ENCODE measurements around the gene ETFRF1. TPM values are rescaled to one million over a fixed set of nuclear protein-coding genes. Genes with fewer than 3 reads are reported as not detected.

The ETFRF1 gene
- total and polyA plus RNA-seq, 2 of the 8 experiments (the other 6 are each of a cell fraction or from before 2014, with no cell fraction given): 4.3 to 7.7 TPM

DNA sequence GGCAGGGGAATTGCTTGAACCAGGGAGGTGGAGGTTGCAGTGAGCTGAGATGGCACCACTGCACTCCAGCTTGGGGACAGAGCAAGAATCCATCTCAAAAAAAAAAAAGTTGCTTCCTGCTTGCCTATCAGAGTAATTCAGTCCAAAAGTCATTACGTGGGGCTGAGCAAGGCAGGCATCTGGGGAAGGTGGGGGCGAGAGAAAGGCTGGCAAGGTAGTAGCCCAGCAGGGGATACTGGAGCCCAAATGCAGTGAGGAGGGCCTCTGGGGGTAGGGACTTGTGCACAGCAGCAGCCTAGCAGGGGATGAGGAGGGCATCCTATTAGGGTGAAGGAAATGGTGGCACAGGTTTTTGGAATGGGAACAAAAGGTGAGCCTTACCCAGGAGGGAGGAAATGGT is 7.1 kb downstream of the ETFRF1 start:
- Histone ChIP-seq H3K79me1 (ENCODE audit: low read depth, low read length) (no peaks in the 10 kb centered on the region), H3K14ac (ENCODE audit: insufficient read length) (peak overlapping the region; percentile 93), H2BK15ac (ENCODE audit: low read length) (no peak overlapping the region), H2BK12ac (ENCODE audit: low read depth, low read length) (no peak overlapping the region), H3K23me2 (ENCODE audit: low read depth, low read length) (no peaks in the 10 kb centered on the region), H3K36me3 (ENCODE audit: control insufficient read depth in 2 of 4, insufficient read depth in 4 of 4, low read length in 3 of 4) (peaks cover 0 to 12% (median 2%) of the 10 kb centered on the region in 4 experiments; a peak in 2 of 8 replicates), H4K20me1 (replicated peaks in 1 of 2; ENCODE audit: control insufficient read depth in 1 of 2, insufficient read depth in 2 of 2, low read length in 2 of 2) (peaks cover 0 to 2% of the 10 kb centered on the region in 2 experiments), H4K5ac (ENCODE audit: insufficient read length, low read depth, low read length) (no peak overlapping the region), H3K27ac (ENCODE audit: low read depth, low read length) (no peak overlapping the region), H3K27me3 (replicated peaks in 1 of 4; ENCODE audit: control insufficient read depth in 3 of 4, extremely low read depth in 1 of 4, insufficient read depth in 3 of 4, low read length in 3 of 4) (no peaks in the 10 kb centered on the region), H2AK5ac (ENCODE audit: low read depth, low read length) (no peak overlapping the region), H3K18ac (ENCODE audit: extremely low read depth, low read length) (no peak overlapping the region), H3K56ac (replicated peaks; ENCODE audit: insufficient read length, low read depth, low read length) (no peak overlapping the region), H4K91ac (replicated peaks; ENCODE audit: insufficient read length, low read length) (no peak overlapping the region), H2AFZ (ENCODE audit: low read length) (no peak overlapping the region), H3K23ac (ENCODE audit: insufficient read length) (peak overlapping the region; percentile 27), H3K4ac (replicated peaks; ENCODE audit: insufficient read length, low read depth, low read length) (no peak overlapping the region), H3K9ac (replicated peaks in 1 of 4; ENCODE audit: extremely low read depth in 1 of 4, low read depth in 3 of 4, low read length in 3 of 4) (no peak overlapping the region), H2BK20ac (ENCODE audit: low read length) (no peak overlapping the region), H2BK5ac (ENCODE audit: low read depth, low read length) (no peak overlapping the region), H3K4me1 (replicated peaks in 1 of 4; ENCODE audit: control insufficient read depth in 3 of 4, insufficient read depth in 4 of 4, low read length in 3 of 4) (no peaks in the 10 kb centered on the region), H3K4me2 (ENCODE audit: insufficient read depth in 1 of 2, low read depth in 2 of 2, low read length in 2 of 2) (no peak overlapping the region), H3K79me2 (ENCODE audit: control insufficient read depth in 1 of 2, insufficient read depth in 2 of 2, low read length in 2 of 2) (no peaks in the 10 kb centered on the region), H3K4me3 (ENCODE audit: extremely low read depth in 1 of 4, insufficient read depth in 2 of 4, low read depth in 3 of 4, low read length in 4 of 4) (no peak overlapping the region), H4K8ac (ENCODE audit: extremely low read depth, insufficient read depth, low read length) (no peak overlapping the region), H3K9me3 (ENCODE audit: insufficient read depth in 2 of 2, low read depth in 1 of 2, low read length in 1 of 2) (no peaks in the 10 kb centered on the region), H2BK120ac (replicated peaks; ENCODE audit: low read depth, low read length) (no peak overlapping the region)
- no peak for FAIRE-seq
- ChIA-PET POLR2A (ENCODE audit: partially characterized antibody) (interaction anchor here (0.9 kb wide), 1 partner anchor 12 kb away, joined by 3 read pairs; no protein-coding TSS in a partner anchor), CTCF (ENCODE audit: partially characterized antibody) (no interaction called here)
- 92% methylated on average over 2 of the region's 2 CpGs; no CpG with 5 or more reads in 1 of the 2 experiments for WGBS, 2 experiments (ENCODE audit: extremely low coverage in 1 of 2, insufficient coverage in 1 of 2, insufficient read length in 1 of 2, insufficient replicate concordance in 2 of 2, low coverage in 1 of 2, low lambda C conversion rate in 2 of 2, missing lambda C conversion rate in 1 of 2)
- no peak for DNase-seq (ENCODE audit: low read depth in 1 of 2, low spot score in 2 of 2)
- TF ChIP-seq GABPA (IDR thresholded peaks at IDR 0.05; ENCODE audit: borderline replicate concordance, insufficient read depth, low read length): no peak

All from H1 (cell line).